Fibroblast of villous mesenchyme (primary cell): ENCODE data around the gene THSD4. TPM values are rescaled to one million over a fixed set of nuclear protein-coding genes. Genes with fewer than 3 reads are reported as not detected.
A peak's percentile ranks its signal among the peaks of the same experiment; 100 is the strongest.

Experiments used
- DNase-seq: peaks from one replicate; pipeline ENCODE4 v3.0.0-alpha.2; 2010; ENCODE audit warnings: low read depth
- H3K4me3 ChIP-seq: 2 replicates; pipeline ENCODE4 v1.5.1; 2011; ENCODE audit warnings: low read depth, mild to moderate bottlenecking, low read length
- CTCF ChIP-seq: IDR thresholded peaks from 2 replicates; pipeline ENCODE4 v1.5.1; 2012; ENCODE audit warnings: low read depth, mild to moderate bottlenecking, low read length; ENCODE audit not compliant: insufficient read depth
- total RNA-seq: library from RNA; depleted of rRNA; stranded (reverse); fragments of >200 nt; gene quantifications from 2 replicates; pipeline ENCODE4 v1.2.3, GENCODE V29; 2012

Gene THSD4
- total RNA-seq, 1 donor: 76.4 TPM

GRCh38 chr15:71591057-71591456, 475.8 kb downstream of the THSD4 start:
- peak; percentile 29 for TF ChIP-seq CTCF
- no peak for DNase-seq
- no peak overlapping the region for H3K4me3 ChIP-seq

- H3K4me3 ChIP-seq: no peak overlapping the region
- TF ChIP-seq CTCF: no peak
- no peak for DNase-seq
These were observed 476.9 kb downstream of the THSD4 start for GRCh38 chr15:71592203-71592602.

GRCh38 chr15:71595846-71596553, 480.7 kb downstream of the THSD4 start:
- H3K4me3 ChIP-seq: no peak overlapping the region
- peak; percentile 87 for DNase-seq
- TF ChIP-seq CTCF: no peak

- H3K4me3 ChIP-seq: no peak overlapping the region
- DNase-seq: peak; percentile 84
- no peak for TF ChIP-seq CTCF
These were observed 481.4 kb downstream of the THSD4 start for GRCh38 chr15:71596672-71597071.

GRCh38 chr15:71597126-71597525, 481.9 kb downstream of the THSD4 start:
- no peak for DNase-seq
- no peak for TF ChIP-seq CTCF
- H3K4me3 ChIP-seq: no peak overlapping the region

- TF ChIP-seq CTCF: no peak
- DNase-seq: no peak
- no peak overlapping the region for H3K4me3 ChIP-seq
These were observed 482.4 kb downstream of the THSD4 start for GRCh38 chr15:71597637-71598036.

- no peak for TF ChIP-seq CTCF
- H3K4me3 ChIP-seq: no peak overlapping the region
- no peak for DNase-seq
These were observed 483.5 kb downstream of the THSD4 start for GRCh38 chr15:71598741-71599140.
